ENCODE data around the gene ISX. TPM values are rescaled to one million over a fixed set of nuclear protein-coding genes. Genes with fewer than 3 reads are reported as not detected.

Gene ISX
- total RNA-seq, 1 experiment from 2014 or later, result not detected

DNA sequence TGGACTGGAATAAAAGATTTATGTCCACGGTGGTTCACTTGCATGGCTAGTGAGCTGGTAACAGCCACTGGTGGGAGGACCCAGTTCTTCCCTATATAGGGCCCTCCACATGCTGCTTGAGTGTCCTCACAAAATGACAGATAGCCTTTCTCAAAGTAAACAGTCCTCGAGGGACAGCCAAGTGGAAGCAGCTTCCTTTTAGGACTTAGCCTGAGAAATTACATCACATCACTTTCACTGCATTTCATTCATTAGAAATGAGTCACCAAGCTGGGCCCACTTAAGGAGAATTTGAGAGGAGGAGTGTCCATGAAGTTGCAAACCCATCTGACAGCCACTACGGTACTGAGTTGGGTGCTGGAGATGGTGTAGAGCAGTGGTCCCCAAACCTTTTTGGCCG is 7.0 kb downstream of the ISX start:
- no peak overlapping the region for H3K4me3 Mint-ChIP-seq (ENCODE audit: unreplicated experiment)
- peaks cover 50% of the 10 kb centered on the region for H3K9me3 Mint-ChIP-seq (ENCODE audit: unreplicated experiment)
- no peaks in the 10 kb centered on the region for H3K4me1 Mint-ChIP-seq (ENCODE audit: insufficient read depth, unreplicated experiment)
- no TSS peak for BruUV-seq (replicated peaks)
- TF ChIP-seq, protein P1, sequence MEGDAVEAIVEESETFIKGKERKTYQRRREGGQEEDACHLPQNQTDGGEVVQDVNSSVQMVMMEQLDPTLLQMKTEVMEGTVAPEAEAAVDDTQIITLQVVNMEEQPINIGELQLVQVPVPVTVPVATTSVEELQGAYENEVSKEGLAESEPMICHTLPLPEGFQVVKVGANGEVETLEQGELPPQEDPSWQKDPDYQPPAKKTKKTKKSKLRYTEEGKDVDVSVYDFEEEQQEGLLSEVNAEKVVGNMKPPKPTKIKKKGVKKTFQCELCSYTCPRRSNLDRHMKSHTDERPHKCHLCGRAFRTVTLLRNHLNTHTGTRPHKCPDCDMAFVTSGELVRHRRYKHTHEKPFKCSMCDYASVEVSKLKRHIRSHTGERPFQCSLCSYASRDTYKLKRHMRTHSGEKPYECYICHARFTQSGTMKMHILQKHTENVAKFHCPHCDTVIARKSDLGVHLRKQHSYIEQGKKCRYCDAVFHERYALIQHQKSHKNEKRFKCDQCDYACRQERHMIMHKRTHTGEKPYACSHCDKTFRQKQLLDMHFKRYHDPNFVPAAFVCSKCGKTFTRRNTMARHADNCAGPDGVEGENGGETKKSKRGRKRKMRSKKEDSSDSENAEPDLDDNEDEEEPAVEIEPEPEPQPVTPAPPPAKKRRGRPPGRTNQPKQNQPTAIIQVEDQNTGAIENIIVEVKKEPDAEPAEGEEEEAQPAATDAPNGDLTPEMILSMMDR (IDR thresholded peaks at IDR 0.05; ENCODE audit: unreplicated experiment), result no peak
- intact Hi-C loops (cut with micrococcal nuclease), result no loop called here
- no peaks in the 10 kb centered on the region for H3K36me3 Mint-ChIP-seq (ENCODE audit: insufficient read depth, unreplicated experiment)
- no peaks in the 10 kb centered on the region for H3K27me3 Mint-ChIP-seq (ENCODE audit: insufficient read depth, unreplicated experiment)
- ChIA-PET CTCF (interaction anchor here (0.7 kb wide), 1 partner anchor 9 kb away, joined by 3 read pairs; no protein-coding TSS in a partner anchor), POLR2A (no interaction called here)
- H3K27ac Mint-ChIP-seq (ENCODE audit: low read depth, unreplicated experiment), result no peak overlapping the region
- DNase-seq (ENCODE audit: unreplicated experiment), result peak; percentile 23

DNA sequence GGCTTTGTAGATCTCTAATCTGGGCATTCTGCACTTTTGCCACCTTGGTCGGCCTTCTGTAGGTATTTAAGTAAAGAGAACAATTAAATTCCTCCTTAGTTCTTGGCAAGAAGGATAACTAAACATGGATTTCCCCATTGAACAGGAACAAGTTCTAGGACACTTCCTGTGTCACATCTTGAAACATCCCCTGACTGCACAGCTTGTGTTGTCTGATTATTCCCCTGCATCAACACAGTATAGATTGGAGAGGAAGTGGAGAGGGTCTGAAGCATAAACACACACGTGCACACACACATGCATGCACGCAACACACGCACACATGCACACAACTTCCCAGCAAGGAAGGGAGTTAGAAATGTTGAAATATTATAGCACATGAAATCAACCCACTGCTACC is 8.6 kb downstream of the ISX start:
- TF ChIP-seq, protein P1 (IDR thresholded peaks at IDR 0.05; ENCODE audit: unreplicated experiment), result no peak
- no peak for DNase-seq (ENCODE audit: unreplicated experiment)
- CTCF ChIA-PET, result no interaction called here
- Mint-ChIP-seq H3K4me3 (ENCODE audit: unreplicated experiment) (no peak overlapping the region), H3K4me1 (ENCODE audit: insufficient read depth, unreplicated experiment) (no peaks in the 10 kb centered on the region), H3K27ac (ENCODE audit: low read depth, unreplicated experiment) (no peak overlapping the region), H3K27me3 (ENCODE audit: insufficient read depth, unreplicated experiment) (no peaks in the 10 kb centered on the region), H3K36me3 (ENCODE audit: insufficient read depth, unreplicated experiment) (no peaks in the 10 kb centered on the region), H3K9me3 (ENCODE audit: unreplicated experiment) (peaks cover 52% of the 10 kb centered on the region)
- POLR2A ChIA-PET, result no interaction called here
- no TSS peak for BruUV-seq (replicated peaks)
- intact Hi-C loops (cut with micrococcal nuclease), result no loop called here

DNA sequence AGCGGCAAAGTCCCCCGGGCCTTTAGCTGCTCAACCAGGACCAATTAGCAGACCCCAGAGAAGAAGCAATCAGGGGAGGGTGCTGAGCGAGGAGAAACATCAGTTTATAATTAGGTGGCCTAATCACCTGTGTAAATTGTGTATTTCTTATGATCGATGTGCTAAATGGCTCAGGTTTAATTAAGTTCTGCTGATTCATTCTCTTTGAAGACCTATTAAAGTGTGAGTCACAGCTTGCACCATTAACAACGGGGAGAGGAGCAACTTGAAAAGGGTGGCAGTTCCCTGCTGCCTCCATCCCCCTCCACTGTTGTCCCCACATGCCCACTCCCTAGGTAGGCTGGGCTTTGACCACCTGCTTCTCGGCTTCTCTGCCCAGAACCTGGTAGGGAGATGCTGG is 10.7 kb downstream of the ISX start:
- Mint-ChIP-seq H3K36me3 (ENCODE audit: insufficient read depth, unreplicated experiment) (no peaks in the 10 kb centered on the region), H3K9me3 (ENCODE audit: unreplicated experiment) (peaks cover 45% of the 10 kb centered on the region), H3K4me1 (ENCODE audit: insufficient read depth, unreplicated experiment) (no peaks in the 10 kb centered on the region), H3K27ac (ENCODE audit: low read depth, unreplicated experiment) (no peak overlapping the region), H3K4me3 (ENCODE audit: unreplicated experiment) (no peak overlapping the region), H3K27me3 (ENCODE audit: insufficient read depth, unreplicated experiment) (no peaks in the 10 kb centered on the region)
- ChIA-PET CTCF (no interaction called here), POLR2A (no interaction called here)
- DNase-seq (ENCODE audit: unreplicated experiment), result no peak
- no TSS peak for BruUV-seq (replicated peaks)
- TF ChIP-seq, protein P1 (IDR thresholded peaks at IDR 0.05; ENCODE audit: unreplicated experiment), result no peak
- intact Hi-C loops (cut with micrococcal nuclease), result no loop called here

DNA sequence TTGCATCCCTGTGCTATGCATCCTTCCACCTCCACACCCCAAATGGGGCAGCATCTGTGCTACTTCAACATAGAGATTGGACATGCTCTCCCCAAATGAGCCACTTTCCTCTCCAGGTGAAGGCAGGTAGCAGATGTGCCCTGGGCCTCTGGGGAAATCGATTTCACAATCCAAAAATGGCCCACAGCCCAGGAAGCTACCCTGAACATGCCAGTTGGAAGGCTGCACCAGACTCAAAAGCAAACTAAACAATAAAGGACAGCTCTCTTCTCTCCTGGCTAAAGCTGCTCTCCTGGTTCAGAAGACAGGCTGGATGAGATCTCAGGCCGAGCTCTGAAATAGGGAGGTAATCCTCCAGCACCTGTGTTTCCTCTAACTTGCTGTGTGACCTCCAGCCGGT is 19.7 kb downstream of the ISX start:
- peaks cover 40% of the 10 kb centered on the region for H3K9me3 Mint-ChIP-seq (ENCODE audit: unreplicated experiment)
- H3K36me3 Mint-ChIP-seq (ENCODE audit: insufficient read depth, unreplicated experiment), result no peaks in the 10 kb centered on the region
- H3K27me3 Mint-ChIP-seq (ENCODE audit: insufficient read depth, unreplicated experiment), result no peaks in the 10 kb centered on the region
- no peak overlapping the region for H3K27ac Mint-ChIP-seq (ENCODE audit: low read depth, unreplicated experiment)
- H3K4me3 Mint-ChIP-seq (ENCODE audit: unreplicated experiment), result no peak overlapping the region
- intact Hi-C loops (cut with micrococcal nuclease), result no loop called here
- DNase-seq (ENCODE audit: unreplicated experiment), result no peak
- CTCF ChIA-PET, result interaction anchor here (0.6 to 0.8 kb wide), 2 partner anchors 65 to 84 kb away, joined by 4 read pairs; no protein-coding TSS in a partner anchor
- POLR2A ChIA-PET, result no interaction called here
- BruUV-seq (replicated peaks), result no TSS peak
- H3K4me1 Mint-ChIP-seq (ENCODE audit: insufficient read depth, unreplicated experiment), result no peaks in the 10 kb centered on the region
- TF ChIP-seq, protein P1 (IDR thresholded peaks at IDR 0.05; ENCODE audit: unreplicated experiment), result no peak

All from MCF 10A (cell line).